Vagina (tissue), 2 donors: ENCODE measurements around the gene PXDN.
"Not testable (repeated sequence)": the region's sequence is repeated elsewhere in the genome, so short reads cannot be mapped to it uniquely, and the experiment has no call there.

Source experiments
- POLR2A ChIP-seq, 2 donors: fragments of 450-650 bp; IDR thresholded peaks; one replicate each; pipeline ENCODE4 v1.6.1; 2017; ENCODE audit warnings: antibody characterized with exemption in 2 of 2, mild to moderate bottlenecking in 2 of 2, moderate library complexity in 2 of 2
- POLR2AphosphoS5 ChIP-seq, 2 donors: sonication (generic); formaldehyde crosslinking; IDR thresholded peaks; one replicate each; pipeline ENCODE4 v1.9.0; 2017; ENCODE audit warnings: antibody characterized with exemption in 2 of 2, mild to moderate bottlenecking in 2 of 2, low read depth in 1 of 2; ENCODE audit not compliant: insufficient read depth in 1 of 2
- TF ChIP-seq, protein P1 (sequence below), 3 experiments: fragments of 450-650 bp in 2 of 3; fragments of 200-600 bp in 1 of 3; sonication (generic) in 1 of 3; IDR thresholded peaks; one replicate each; pipeline ENCODE4 v1.5.1; 2017 to 2019; ENCODE audit warnings: antibody characterized with exemption in 3 of 3, mild to moderate bottlenecking in 2 of 3, moderate library complexity in 2 of 3

DNA sequence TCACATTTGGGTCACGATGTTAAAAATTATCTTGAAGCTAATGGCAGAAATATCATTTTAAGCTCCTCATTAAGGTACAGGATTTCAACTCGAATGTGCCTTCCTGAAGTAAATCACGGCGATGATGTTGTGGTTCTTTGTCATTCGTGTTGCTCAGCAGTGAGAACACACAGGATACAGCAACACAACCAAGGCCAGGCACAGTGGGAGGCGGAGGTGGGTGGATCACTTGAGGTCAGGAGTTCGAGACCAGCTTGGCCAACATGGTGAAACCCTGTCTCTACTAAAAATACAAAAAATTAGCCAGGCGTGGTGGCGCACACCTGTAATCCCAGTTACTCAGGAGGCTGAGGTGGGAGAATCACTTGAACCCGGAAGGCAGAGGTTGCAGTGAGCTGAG, 43.9 kb downstream of the PXDN start:
- TF ChIP-seq, protein P1, sequence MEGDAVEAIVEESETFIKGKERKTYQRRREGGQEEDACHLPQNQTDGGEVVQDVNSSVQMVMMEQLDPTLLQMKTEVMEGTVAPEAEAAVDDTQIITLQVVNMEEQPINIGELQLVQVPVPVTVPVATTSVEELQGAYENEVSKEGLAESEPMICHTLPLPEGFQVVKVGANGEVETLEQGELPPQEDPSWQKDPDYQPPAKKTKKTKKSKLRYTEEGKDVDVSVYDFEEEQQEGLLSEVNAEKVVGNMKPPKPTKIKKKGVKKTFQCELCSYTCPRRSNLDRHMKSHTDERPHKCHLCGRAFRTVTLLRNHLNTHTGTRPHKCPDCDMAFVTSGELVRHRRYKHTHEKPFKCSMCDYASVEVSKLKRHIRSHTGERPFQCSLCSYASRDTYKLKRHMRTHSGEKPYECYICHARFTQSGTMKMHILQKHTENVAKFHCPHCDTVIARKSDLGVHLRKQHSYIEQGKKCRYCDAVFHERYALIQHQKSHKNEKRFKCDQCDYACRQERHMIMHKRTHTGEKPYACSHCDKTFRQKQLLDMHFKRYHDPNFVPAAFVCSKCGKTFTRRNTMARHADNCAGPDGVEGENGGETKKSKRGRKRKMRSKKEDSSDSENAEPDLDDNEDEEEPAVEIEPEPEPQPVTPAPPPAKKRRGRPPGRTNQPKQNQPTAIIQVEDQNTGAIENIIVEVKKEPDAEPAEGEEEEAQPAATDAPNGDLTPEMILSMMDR (IDR thresholded peaks at IDR 0.05) = not testable (repeated sequence)
- TF ChIP-seq POLR2A (IDR thresholded peaks at IDR 0.05); POLR2AphosphoS5 (IDR thresholded peaks at IDR 0.05; ENCODE audit: insufficient read depth in 1 of 2, low read depth in 1 of 2): not testable (repeated sequence)
